WTC11 (cell line): ENCODE data around the gene BTLA. TPM values are rescaled to one million over a fixed set of nuclear protein-coding genes. Genes with fewer than 3 reads are reported as not detected.

Experiments used
- ATAC-seq: fragments of 200-7000 bp; cut with Tn5 transposase; 2 replicates; pipeline ENCODE4 v1.10.0; 2021; ENCODE audit warnings: mild to moderate bottlenecking, moderate library complexity
- CTCF ChIA-PET: fragments of 300-600 bp; sonication (Branson Sonifier 250); formaldehyde crosslinking; loops from one replicate; lab custom pipeline; 2021; ENCODE audit warnings: antibody characterized with exemption; lab: Charles Lee
- POLR2A ChIA-PET: fragments of 350-600 bp; sonication (Branson Sonifier 250); formaldehyde crosslinking; loops from one replicate; lab custom pipeline; 2021; ENCODE audit warnings: antibody characterized with exemption; lab: Charles Lee
- DNase-seq: peaks from one replicate; pipeline ENCODE4 v3.0.0; 2021; ENCODE audit warnings: low spot score
- H3K27ac Mint-ChIP-seq: 2 replicates; pipeline ENCODE4 v1.8.0; 2021; ENCODE audit warnings: mixed read lengths
- H3K27me3 Mint-ChIP-seq: 2 replicates; pipeline ENCODE4 v1.8.0; 2021; ENCODE audit warnings: low read depth, mild to moderate bottlenecking, moderate library complexity, mixed read lengths
- H3K36me3 Mint-ChIP-seq: 2 replicates; pipeline ENCODE4 v1.8.0; 2021; ENCODE audit warnings: mixed read lengths
- H3K4me1 Mint-ChIP-seq: 2 replicates; pipeline ENCODE4 v1.8.0; 2022; ENCODE audit warnings: mixed read lengths
- H3K4me3 Mint-ChIP-seq: 2 replicates; pipeline ENCODE4 v1.8.0; 2021; ENCODE audit warnings: mild to moderate bottlenecking, moderate library complexity, mixed read lengths
- H3K9me3 Mint-ChIP-seq: 2 replicates; pipeline ENCODE4 v1.8.0; 2021; ENCODE audit warnings: mixed read lengths
- CBFB ChIP-seq: sonication (generic); formaldehyde crosslinking; IDR thresholded peaks from 2 replicates; pipeline ENCODE4 v1.8.1; 2022; ENCODE audit warnings: mild to moderate bottlenecking, low read depth, missing genetic modification reagents
- CREM ChIP-seq: sonication (generic); formaldehyde crosslinking; IDR thresholded peaks from 2 replicates; pipeline ENCODE4 v1.8.1; 2022; ENCODE audit warnings: mild to moderate bottlenecking, missing genetic modification reagents, moderate library complexity
- FOXK1 ChIP-seq: sonication (generic); formaldehyde crosslinking; IDR thresholded peaks from 2 replicates; pipeline ENCODE4 v1.8.0; 2022; ENCODE audit warnings: mild to moderate bottlenecking, moderate library complexity, missing genetic modification reagents
- JUN ChIP-seq: sonication (generic); formaldehyde crosslinking; IDR thresholded peaks from 2 replicates; pipeline ENCODE4 v1.8.0; 2023; ENCODE audit warnings: mild to moderate bottlenecking, missing genetic modification reagents
- NFE2L1 ChIP-seq: sonication (generic); formaldehyde crosslinking; IDR thresholded peaks from 2 replicates; pipeline ENCODE4 v1.8.1; 2023; ENCODE audit warnings: missing genetic modification reagents
- OVOL2 ChIP-seq: fragments of 250-450 bp; sonication (Bioruptor Pico); IDR thresholded peaks from 2 replicates; pipeline ENCODE4 v1.9.0; 2021; ENCODE audit warnings: mild to moderate bottlenecking, borderline replicate concordance
- RELA ChIP-seq: sonication (generic); formaldehyde crosslinking; IDR thresholded peaks from 2 replicates; pipeline ENCODE4 v1.8.1; 2022; ENCODE audit warnings: missing genetic modification reagents, mild to moderate bottlenecking, borderline replicate concordance
- TEAD1 ChIP-seq: sonication (generic); formaldehyde crosslinking; IDR thresholded peaks from 2 replicates; pipeline ENCODE4 v1.8.0; 2022; ENCODE audit warnings: mild to moderate bottlenecking, missing genetic modification reagents
- ZNF396 ChIP-seq: fragments of 250-450 bp; sonication (Bioruptor Pico); IDR thresholded peaks from 2 replicates; pipeline ENCODE4 v1.8.0; 2021; ENCODE audit warnings: mild to moderate bottlenecking, moderate library complexity, borderline replicate concordance
- ZNF416 ChIP-seq: fragments of 250-450 bp; sonication (Bioruptor Pico); IDR thresholded peaks from 2 replicates; pipeline ENCODE4 v1.9.0; 2021; ENCODE audit warnings: mild to moderate bottlenecking, inconsistent platforms
- ZNF423 ChIP-seq: fragments of 250-450 bp; sonication (Bioruptor Pico); IDR thresholded peaks from 2 replicates; pipeline ENCODE4 v2.1.2; 2022; ENCODE audit warnings: mild to moderate bottlenecking, moderate library complexity
- ZNF425 ChIP-seq: fragments of 250-450 bp; sonication (Bioruptor Pico); conservative IDR thresholded peaks from 2 replicates; pipeline ENCODE4 v1.9.0; 2021; ENCODE audit warnings: mild to moderate bottlenecking
- total RNA-seq: library from RNA; stranded (reverse); gene quantifications from 3 replicates; pipeline ENCODE4 v1.2.3, GENCODE V29; 2021
- TF ChIP-seq, protein P1 (sequence below): sonication (generic); formaldehyde crosslinking; IDR thresholded peaks from 2 replicates; pipeline ENCODE4 v1.8.0; 2023; ENCODE audit warnings: mild to moderate bottlenecking, missing genetic modification reagents
- TF ChIP-seq, protein P2 (sequence below): fragments of 250-450 bp; sonication (Bioruptor Pico); IDR thresholded peaks from 2 replicates; pipeline ENCODE4 v2.1.2; 2022; ENCODE audit warnings: mild to moderate bottlenecking, moderate library complexity
- TF ChIP-seq, protein P3 (sequence below): sonication (generic); formaldehyde crosslinking; IDR thresholded peaks from 2 replicates; pipeline ENCODE4 v1.8.1; 2023; ENCODE audit warnings: mild to moderate bottlenecking, missing genetic modification reagents, moderate library complexity
- TF ChIP-seq, protein P4 (sequence below): sonication (generic); formaldehyde crosslinking; IDR thresholded peaks from 2 replicates; pipeline ENCODE4 v1.8.1; 2022; ENCODE audit warnings: mild to moderate bottlenecking, missing genetic modification reagents, moderate library complexity, borderline replicate concordance
- TF ChIP-seq, protein P5 (sequence below): fragments of 250-450 bp; sonication (Bioruptor Pico); IDR thresholded peaks from 2 replicates; pipeline ENCODE4 v1.9.0; 2021; ENCODE audit warnings: mild to moderate bottlenecking
- TF ChIP-seq, protein P6 (sequence below): sonication (generic); formaldehyde crosslinking; IDR thresholded peaks from 2 replicates; pipeline ENCODE4 v1.8.0; 2022; ENCODE audit warnings: mild to moderate bottlenecking, missing genetic modification reagents

BTLA gene
- total RNA-seq, 1 experiment from 2014 or later = not detected

DNA sequence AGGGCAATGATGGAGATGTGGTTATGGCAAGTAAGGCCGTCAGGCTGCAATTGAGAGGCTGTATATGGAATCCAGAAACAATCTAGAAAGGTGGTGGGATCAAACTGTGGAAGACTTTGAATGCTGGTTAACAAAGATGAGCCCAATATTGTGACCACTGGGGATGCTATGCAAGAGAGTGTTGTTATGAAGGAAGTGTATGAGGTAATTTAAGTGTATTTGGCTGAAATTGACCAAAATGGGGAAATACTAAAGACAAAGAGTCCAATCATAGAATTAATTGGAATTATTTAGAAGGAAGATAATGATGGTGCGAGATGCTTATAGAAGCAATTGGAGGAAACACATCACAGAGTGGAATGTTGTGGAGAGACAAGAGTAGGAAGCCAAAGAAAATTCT, 24.5 kb downstream of the BTLA start (continued):
- TF ChIP-seq ZNF425 (CRISPR knock-in tag) = no peak
- TF ChIP-seq, protein P1, sequence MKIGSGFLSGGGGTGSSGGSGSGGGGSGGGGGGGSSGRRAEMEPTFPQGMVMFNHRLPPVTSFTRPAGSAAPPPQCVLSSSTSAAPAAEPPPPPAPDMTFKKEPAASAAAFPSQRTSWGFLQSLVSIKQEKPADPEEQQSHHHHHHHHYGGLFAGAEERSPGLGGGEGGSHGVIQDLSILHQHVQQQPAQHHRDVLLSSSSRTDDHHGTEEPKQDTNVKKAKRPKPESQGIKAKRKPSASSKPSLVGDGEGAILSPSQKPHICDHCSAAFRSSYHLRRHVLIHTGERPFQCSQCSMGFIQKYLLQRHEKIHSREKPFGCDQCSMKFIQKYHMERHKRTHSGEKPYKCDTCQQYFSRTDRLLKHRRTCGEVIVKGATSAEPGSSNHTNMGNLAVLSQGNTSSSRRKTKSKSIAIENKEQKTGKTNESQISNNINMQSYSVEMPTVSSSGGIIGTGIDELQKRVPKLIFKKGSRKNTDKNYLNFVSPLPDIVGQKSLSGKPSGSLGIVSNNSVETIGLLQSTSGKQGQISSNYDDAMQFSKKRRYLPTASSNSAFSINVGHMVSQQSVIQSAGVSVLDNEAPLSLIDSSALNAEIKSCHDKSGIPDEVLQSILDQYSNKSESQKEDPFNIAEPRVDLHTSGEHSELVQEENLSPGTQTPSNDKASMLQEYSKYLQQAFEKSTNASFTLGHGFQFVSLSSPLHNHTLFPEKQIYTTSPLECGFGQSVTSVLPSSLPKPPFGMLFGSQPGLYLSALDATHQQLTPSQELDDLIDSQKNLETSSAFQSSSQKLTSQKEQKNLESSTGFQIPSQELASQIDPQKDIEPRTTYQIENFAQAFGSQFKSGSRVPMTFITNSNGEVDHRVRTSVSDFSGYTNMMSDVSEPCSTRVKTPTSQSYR (CRISPR knock-in tag) = no peak
- no peak for TF ChIP-seq ZNF396 (CRISPR knock-in tag)
- TF ChIP-seq JUN = no peak
- TF ChIP-seq, protein P2, sequence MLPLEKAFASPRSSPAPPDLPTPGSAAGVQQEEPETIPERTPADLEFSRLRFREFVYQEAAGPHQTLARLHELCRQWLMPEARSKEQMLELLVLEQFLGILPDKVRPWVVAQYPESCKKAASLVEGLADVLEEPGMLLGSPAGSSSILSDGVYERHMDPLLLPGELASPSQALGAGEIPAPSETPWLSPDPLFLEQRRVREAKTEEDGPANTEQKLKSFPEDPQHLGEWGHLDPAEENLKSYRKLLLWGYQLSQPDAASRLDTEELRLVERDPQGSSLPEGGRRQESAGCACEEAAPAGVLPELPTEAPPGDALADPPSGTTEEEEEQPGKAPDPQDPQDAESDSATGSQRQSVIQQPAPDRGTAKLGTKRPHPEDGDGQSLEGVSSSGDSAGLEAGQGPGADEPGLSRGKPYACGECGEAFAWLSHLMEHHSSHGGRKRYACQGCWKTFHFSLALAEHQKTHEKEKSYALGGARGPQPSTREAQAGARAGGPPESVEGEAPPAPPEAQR (CRISPR knock-in tag) = no peak
- TF ChIP-seq TEAD1 = no peak
- TF ChIP-seq, protein P3, sequence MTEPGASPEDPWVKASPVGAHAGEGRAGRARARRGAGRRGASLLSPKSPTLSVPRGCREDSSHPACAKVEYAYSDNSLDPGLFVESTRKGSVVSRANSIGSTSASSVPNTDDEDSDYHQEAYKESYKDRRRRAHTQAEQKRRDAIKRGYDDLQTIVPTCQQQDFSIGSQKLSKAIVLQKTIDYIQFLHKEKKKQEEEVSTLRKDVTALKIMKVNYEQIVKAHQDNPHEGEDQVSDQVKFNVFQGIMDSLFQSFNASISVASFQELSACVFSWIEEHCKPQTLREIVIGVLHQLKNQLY (CRISPR knock-in tag) = no peak
- TF ChIP-seq, protein P4, sequence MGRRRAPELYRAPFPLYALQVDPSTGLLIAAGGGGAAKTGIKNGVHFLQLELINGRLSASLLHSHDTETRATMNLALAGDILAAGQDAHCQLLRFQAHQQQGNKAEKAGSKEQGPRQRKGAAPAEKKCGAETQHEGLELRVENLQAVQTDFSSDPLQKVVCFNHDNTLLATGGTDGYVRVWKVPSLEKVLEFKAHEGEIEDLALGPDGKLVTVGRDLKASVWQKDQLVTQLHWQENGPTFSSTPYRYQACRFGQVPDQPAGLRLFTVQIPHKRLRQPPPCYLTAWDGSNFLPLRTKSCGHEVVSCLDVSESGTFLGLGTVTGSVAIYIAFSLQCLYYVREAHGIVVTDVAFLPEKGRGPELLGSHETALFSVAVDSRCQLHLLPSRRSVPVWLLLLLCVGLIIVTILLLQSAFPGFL (CRISPR knock-in tag) = no peak

GRCh38 chr3:112472691-112473090, 26.6 kb downstream of the BTLA start:
- no peak for DNase-seq
- no peaks in the 10 kb centered on the region for H3K36me3 Mint-ChIP-seq
- TF ChIP-seq ZNF423 (CRISPR knock-in tag) (no peak), CBFB (CRISPR knock-in tag) (no peak), OVOL2 (CRISPR knock-in tag) (no peak), CREM (CRISPR knock-in tag) (no peak), NFE2L1 (CRISPR knock-in tag) (no peak), FOXK1 (no peak), ZNF416 (no peak), RELA (CRISPR knock-in tag) (no peak)
- TF ChIP-seq, protein P5, sequence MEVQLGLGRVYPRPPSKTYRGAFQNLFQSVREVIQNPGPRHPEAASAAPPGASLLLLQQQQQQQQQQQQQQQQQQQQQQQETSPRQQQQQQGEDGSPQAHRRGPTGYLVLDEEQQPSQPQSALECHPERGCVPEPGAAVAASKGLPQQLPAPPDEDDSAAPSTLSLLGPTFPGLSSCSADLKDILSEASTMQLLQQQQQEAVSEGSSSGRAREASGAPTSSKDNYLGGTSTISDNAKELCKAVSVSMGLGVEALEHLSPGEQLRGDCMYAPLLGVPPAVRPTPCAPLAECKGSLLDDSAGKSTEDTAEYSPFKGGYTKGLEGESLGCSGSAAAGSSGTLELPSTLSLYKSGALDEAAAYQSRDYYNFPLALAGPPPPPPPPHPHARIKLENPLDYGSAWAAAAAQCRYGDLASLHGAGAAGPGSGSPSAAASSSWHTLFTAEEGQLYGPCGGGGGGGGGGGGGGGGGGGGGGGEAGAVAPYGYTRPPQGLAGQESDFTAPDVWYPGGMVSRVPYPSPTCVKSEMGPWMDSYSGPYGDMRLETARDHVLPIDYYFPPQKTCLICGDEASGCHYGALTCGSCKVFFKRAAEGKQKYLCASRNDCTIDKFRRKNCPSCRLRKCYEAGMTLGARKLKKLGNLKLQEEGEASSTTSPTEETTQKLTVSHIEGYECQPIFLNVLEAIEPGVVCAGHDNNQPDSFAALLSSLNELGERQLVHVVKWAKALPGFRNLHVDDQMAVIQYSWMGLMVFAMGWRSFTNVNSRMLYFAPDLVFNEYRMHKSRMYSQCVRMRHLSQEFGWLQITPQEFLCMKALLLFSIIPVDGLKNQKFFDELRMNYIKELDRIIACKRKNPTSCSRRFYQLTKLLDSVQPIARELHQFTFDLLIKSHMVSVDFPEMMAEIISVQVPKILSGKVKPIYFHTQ = no peak
- TF ChIP-seq, protein P1 (CRISPR knock-in tag) = no peak
- TF ChIP-seq, protein P6, sequence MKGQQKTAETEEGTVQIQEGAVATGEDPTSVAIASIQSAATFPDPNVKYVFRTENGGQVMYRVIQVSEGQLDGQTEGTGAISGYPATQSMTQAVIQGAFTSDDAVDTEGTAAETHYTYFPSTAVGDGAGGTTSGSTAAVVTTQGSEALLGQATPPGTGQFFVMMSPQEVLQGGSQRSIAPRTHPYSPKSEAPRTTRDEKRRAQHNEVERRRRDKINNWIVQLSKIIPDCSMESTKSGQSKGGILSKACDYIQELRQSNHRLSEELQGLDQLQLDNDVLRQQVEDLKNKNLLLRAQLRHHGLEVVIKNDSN (CRISPR knock-in tag) = no peak
- H3K4me1 Mint-ChIP-seq = peaks cover 11% of the 10 kb centered on the region
- ChIA-PET CTCF (no interaction called here), POLR2A (no interaction called here)
- H3K4me3 Mint-ChIP-seq = no peak overlapping the region
- H3K9me3 Mint-ChIP-seq = no peaks in the 10 kb centered on the region
- no peaks in the 10 kb centered on the region for H3K27me3 Mint-ChIP-seq
- no peak overlapping the region for H3K27ac Mint-ChIP-seq
- ATAC-seq = no peak
